ENCODE measurements around the gene DYNC2I2. TPM values are rescaled to one million over a fixed set of nuclear protein-coding genes. Genes with fewer than 3 reads are reported as not detected.

The DYNC2I2 gene
- total RNA-seq, 1 donor from 2014 or later, result 20.0 TPM

GRCh38 chr9:128636024-128636390 lies 20.6 kb downstream of the DYNC2I2 start:
- DNase-seq (ENCODE audit: low spot score), result no peak

GRCh38 chr9:128635266-128636023 lies 21.2 kb downstream of the DYNC2I2 start:
- DNase-seq (ENCODE audit: low spot score), result peak; percentile 92

- no peak for DNase-seq (ENCODE audit: low spot score)
Measured at GRCh38 chr9:128634651-128635262, 21.9 kb downstream of the DYNC2I2 start.

GRCh38 chr9:128634111-128634510 lies 22.5 kb downstream of the DYNC2I2 start:
- DNase-seq (ENCODE audit: low spot score), result no peak

GRCh38 chr9:128633601-128634000 lies 23.0 kb downstream of the DYNC2I2 start:
- DNase-seq (ENCODE audit: low spot score), result no peak

GRCh38 chr9:128633057-128633456 lies 23.6 kb downstream of the DYNC2I2 start:
- DNase-seq (ENCODE audit: low spot score), result no peak

GRCh38 chr9:128632486-128632885 lies 24.2 kb downstream of the DYNC2I2 start:
- DNase-seq (ENCODE audit: low spot score), result no peak

- DNase-seq (ENCODE audit: low spot score), result no peak
Measured at GRCh38 chr9:128632066-128632465, 24.6 kb downstream of the DYNC2I2 start.

GRCh38 chr9:128631636-128632035 lies 25.0 kb downstream of the DYNC2I2 start:
- DNase-seq (ENCODE audit: low spot score), result no peak

- no peak for DNase-seq (ENCODE audit: low spot score)
Measured at GRCh38 chr9:128629852-128630545, 26.6 kb downstream of the DYNC2I2 start.

- DNase-seq (ENCODE audit: low spot score), result no peak
Measured at GRCh38 chr9:128629136-128629535, 27.5 kb downstream of the DYNC2I2 start.

- no peak for DNase-seq (ENCODE audit: low spot score)
Measured at GRCh38 chr9:128628471-128629048, 28.1 kb downstream of the DYNC2I2 start.

GRCh38 chr9:128627906-128628305 lies 28.7 kb downstream of the DYNC2I2 start:
- no peak for DNase-seq (ENCODE audit: low spot score)

- no peak for DNase-seq (ENCODE audit: low spot score)
Measured at GRCh38 chr9:128627127-128627715, 29.4 kb downstream of the DYNC2I2 start.

- DNase-seq (ENCODE audit: low spot score), result no peak
Measured at GRCh38 chr9:128626181-128626580, 30.5 kb downstream of the DYNC2I2 start.

- no peak for DNase-seq (ENCODE audit: low spot score)
Measured at GRCh38 chr9:128625391-128626146, 31.1 kb downstream of the DYNC2I2 start.

GRCh38 chr9:128624566-128624965 lies 32.1 kb downstream of the DYNC2I2 start:
- no peak for DNase-seq (ENCODE audit: low spot score)

GRCh38 chr9:128621730-128622455 lies 34.8 kb downstream of the DYNC2I2 start:
- DNase-seq (ENCODE audit: low spot score), result no peak

GRCh38 chr9:128619779-128620178 lies 36.9 kb downstream of the DYNC2I2 start:
- no peak for DNase-seq (ENCODE audit: low spot score)

GRCh38 chr9:128619127-128619526 lies 37.5 kb downstream of the DYNC2I2 start:
- no peak for DNase-seq (ENCODE audit: low spot score)

- no peak for DNase-seq (ENCODE audit: low spot score)
Measured at GRCh38 chr9:128617943-128618342, 38.7 kb downstream of the DYNC2I2 start.

All from umbilical cord (tissue), 2 donors.